ENCODE measurements around the gene JUP.

Gene JUP

GRCh38 chr17:41723801-41724475, 62.6 kb downstream of the JUP start:
- no peak for DNase-seq (ENCODE audit: low read depth in 2 of 2)

DNA sequence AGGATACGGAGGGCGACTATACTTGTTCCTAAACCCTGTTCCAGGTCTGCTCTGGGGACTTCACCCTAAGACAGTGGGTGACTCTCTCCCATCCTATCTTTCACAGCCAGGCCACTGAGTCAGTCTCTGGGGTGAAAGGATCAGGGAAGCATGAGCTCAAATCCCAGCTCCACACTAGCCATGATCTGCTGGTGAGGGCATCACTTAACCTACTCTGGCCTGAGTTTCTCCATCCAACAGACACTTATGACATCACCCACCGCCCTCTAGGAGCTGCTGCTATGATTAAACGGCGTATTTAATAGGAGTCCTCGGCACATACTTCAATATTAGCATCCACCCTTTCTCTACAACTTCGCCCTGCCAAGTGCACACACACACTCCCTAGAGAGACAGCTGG, 64.3 kb downstream of the JUP start:
- DNase-seq (ENCODE audit: low read depth in 2 of 2), result no peak

DNA sequence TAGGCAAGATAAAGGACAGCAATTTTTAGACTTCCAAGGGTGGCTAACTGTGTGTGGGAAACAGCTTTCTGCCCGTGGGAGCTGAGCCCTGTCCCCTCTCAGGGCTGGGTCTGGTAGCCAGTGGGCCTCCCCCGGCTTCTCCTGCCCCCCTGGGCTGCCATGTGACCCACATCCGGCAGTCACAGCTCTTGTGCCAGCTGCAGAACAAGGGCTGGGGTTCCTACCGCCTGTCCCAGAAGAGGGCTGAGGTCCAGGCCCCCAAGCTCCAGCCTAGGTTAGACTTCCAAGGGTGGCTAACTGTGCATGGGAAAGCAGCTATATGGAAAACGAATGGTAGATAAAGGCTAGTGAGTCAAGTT, 68.2 kb downstream of the JUP start:
- DNase-seq (ENCODE audit: low read depth in 2 of 2), result no peak

- no peak for DNase-seq (ENCODE audit: low read depth in 2 of 2)
Measured at GRCh38 chr17:41717408-41718286, 68.9 kb downstream of the JUP start.

DNA sequence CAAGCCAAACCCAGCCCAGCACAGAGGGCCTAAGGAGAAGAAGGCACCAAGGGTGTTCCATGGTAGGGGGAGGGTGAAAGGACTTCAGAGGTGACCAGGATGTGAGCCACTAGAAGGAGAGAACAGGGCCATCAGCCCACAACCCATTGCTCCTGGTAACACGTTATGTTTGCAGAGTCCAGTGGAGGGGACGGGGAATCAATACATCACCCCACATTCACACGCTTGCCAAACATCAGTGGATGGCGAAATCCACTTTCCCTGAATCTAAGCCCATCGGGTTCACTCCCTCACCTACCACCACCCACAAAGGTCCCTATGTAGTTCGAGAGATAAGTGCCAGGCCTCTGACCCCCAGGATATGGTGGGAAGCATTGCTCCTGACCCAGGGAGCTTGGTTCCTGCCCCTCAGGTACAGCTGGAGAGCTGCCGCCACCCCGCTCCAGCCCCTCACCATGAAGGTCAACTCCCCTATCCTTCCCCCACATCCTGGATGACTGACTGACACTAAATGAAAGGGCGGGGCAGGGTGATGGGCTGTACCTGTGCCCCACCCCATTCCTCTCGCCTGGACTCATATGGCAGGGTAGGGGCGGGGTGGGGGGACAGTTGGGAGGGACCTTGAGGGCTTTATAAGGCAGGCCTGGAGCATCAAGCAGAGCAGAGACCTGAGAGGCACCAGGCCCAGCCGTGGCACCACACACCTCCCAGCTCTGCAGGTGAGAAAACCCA, 74.7 kb downstream of the JUP start, which contains the start of gene GAST:
Gene GAST (plus strand): TSS at position 663 of the 732 bp plus-strand sequence. CDS start 3,106 bp downstream, outside the sequence.
- DNase-seq (ENCODE audit: low read depth in 2 of 2), result no peak

GRCh38 chr17:41710472-41711090, 75.9 kb downstream of the JUP start:
- peak in 1 of 2 donors; percentile 16 for DNase-seq (ENCODE audit: low read depth in 2 of 2)

GRCh38 chr17:41707803-41708669, 78.5 kb downstream of the JUP start:
- DNase-seq (ENCODE audit: low read depth in 2 of 2), result no peak

- DNase-seq (ENCODE audit: low read depth in 2 of 2), result no peak
Measured at GRCh38 chr17:41705271-41705991, 81.1 kb downstream of the JUP start.
